GM21786 (cell line): ENCODE results near the gene LY6G6F.

Experiments used
- ATAC-seq: cut with Tn5 transposase; IDR thresholded peaks from one replicate; pipeline ENCODE4 v1.9.1; 2021; ENCODE audit not compliant: unreplicated experiment

The LY6G6F gene

DNA sequence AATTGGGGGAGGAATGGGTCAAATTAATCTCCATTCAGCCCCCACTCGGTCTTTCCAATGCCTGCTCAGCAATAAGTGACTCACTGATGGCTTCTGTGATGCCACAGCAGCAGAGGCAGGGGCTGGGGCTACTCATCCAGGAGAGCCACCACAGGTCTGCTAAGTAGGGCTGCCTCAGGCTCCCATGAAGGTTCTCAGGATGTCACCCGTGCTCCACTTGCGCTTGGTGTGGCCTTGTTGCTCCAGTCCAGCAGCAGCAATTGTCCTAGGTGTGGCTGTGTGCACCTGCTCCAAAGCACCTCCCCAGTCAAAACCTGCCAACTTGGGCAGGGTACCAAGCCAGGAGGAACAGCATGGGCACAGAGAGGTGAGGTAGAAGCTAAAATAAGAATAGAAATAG lies 15.5 kb downstream of the LY6G6F start:
- ATAC-seq: no peak

DNA sequence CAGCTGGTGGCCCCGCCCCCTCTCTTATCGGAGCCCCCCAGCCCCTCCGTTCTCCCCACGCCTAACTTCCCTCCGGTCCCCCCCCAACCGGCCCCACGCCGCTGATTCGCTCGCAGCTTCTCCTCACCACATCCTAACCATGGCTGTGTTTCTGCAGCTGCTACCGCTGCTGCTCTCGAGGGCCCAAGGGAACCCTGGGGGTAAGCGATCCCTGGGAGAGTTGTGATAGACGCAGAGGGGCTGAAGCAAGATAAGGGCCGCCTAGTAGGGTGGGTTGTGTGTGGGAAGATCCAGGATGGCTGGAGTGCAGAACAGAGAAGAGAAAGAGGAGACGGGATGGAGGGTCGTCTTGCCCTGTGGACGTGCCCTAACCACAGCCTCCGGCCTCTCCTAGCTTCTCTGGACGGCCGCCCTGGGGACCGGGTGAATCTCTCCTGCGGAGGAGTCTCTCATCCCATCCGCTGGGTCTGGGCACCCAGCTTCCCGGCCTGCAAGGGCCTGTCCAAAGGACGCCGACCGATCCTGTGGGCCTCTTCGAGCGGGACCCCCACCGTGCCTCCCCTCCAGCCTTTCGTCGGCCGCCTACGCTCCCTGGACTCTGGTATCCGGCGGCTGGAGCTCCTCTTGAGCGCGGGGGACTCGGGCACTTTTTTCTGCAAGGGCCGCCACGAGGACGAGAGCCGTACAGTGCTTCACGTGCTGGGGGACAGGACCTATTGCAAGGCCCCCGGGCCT lies 16.7 kb downstream of the LY6G6F start, which contains the start of gene MPIG6B:
MPIG6B (plus strand) TSS at position 129 of the 735 bp plus-strand sequence; CDS start at position 140, 11 bp downstream.
- ATAC-seq: no peak

DNA sequence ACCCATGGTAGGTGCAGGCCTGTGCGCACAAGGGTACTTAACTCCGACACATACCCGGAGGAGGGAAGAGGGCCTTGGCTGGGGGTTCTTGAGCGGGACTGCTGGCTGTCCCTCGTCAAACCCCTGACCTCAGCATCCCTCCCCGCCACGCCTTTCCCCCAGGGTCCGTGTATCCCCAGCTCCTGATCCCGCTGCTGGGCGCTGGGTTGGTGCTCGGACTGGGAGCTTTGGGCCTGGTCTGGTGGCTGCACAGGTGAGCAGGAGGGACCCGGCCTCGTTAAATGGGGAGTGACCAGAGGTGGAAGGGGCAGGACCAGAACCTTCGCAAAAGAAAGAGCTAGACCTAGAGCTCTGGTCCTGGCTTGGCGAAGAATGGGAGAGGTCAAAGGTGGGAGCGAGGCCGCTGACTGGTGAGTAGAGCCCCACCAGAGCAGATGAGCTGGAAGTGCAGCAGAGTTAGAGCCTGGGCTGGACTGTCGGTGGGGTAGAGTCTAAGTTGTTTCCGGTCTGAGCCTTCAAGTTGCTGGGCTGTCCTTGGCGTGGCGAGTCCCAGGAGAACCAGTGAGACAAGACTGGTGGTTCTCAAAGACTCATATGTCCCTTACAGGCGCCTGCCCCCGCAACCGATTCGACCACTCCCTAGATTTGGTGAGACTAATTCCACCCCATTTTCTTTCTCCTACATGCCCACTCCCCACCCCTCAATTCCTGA lies 17.5 kb downstream of the LY6G6F start:
- ATAC-seq: no peak

DNA sequence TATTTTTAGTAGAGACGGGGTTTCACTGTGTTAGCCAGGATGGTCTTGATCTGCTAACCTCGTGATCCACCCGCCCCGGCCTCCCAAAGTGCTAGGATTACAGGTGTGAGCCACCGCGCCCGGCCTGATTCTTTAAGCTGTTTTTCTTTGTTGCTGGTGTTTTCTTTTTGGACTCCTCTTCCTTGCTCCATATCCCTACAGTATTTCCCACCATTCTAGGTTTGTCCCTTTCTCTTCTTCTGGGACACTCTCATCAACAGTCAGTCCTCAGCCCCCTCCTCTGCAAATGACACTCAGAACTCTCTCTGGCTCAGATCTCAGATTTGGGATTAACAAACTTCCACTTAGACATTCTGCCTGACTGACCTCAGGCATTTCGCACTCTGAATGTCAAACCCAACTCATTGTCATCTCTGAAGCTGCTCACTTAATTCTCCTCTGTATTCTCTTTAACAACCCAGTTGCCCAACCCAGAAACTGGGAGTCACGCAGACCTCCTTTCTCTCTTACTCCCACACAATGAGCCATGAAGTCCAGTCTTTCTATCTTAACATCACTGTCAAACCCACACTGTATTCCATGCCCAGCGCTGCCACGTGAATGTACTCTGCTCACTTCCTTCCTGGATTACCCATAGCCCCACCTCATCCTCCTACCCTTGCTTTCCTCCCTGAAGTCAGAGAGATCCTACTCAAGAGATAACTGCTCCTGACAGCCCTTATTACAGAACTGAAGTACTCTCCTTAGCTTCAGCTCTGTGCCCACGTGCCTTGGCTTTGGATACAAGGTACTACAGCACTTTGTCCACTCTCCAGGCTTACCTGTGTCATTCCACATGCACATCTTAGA lies 19.1 kb downstream of the LY6G6F start:
- ATAC-seq: no peak

DNA sequence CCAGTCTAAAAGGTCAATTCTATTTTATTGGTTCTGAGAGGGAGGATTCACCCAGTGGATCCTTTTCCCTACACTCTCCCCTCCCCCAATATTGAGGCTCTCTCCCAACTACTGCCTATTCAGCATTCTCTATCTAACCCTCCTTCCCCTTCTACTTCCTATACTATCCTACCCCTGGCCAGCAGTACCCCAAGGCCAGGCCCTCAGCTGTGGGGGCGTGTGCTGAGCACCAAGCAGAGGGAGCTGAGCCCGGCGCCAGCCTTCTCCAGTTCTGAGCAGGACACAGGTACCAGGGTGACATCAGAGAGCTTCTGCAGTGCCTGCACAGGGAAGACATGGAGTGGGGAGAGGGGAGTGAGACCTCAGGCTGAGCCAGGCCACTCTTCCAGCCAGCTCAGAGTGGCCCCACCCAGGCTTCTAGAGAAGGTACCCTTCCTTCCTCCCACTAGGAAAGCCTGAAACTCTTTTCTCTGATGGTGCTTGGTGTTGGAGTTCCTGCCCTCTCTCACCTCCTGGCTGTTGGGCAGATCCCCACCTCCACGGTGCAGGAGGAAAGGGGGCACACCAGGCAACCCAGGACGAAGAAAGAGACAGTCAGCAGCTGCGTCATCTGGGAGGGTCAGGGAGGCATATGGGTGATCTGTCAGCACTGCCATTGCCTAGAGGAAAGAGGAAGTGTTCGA lies 20.5 kb downstream of the LY6G6F start:
- ATAC-seq: peak; percentile 54

DNA sequence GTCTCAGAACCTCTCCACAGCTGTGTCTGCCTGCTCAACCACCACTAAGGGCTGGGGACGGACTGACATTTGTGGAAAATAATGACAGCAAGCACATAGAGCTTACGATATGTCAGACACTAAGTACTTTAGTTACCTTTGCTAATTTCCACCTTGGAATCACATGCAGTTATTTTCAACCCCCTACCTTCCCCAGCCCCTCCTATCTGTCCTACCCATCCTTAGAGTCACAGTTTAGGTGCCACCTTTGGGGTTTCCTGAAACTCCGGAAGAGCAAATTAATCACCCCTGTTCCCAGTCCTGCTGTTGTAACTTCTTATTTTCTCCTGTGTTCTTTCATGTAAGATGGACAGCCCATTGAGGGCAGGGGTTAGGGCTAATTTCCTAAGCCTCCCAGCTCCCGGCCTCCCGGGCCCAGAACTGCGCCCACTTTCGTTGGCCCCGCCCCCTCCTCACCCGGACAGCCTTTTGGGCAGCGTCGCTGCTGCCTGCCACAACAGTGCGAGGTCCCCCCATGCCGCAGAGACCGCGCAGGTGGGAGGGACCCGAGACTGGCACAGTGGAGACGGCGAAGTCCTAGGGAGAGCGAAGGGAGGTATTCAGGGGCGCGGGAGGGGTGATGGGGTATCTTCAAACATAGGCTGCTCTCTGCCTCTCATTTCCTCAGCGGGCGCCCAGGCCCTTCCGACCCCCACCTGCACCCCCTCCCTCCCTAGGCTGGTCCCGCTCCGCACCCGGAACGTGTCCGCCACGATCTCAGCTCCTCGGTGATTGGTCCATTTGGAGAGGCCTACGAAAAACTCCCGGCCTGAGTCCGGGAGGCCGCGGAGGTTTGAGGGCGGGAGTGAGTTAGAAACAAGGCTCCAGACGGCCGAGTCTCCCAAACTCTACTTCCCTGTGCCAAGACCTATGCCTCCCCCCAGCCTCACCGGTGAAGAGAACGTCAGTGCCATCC lies 21.3 kb downstream of the LY6G6F start:
- no peak for ATAC-seq

DNA sequence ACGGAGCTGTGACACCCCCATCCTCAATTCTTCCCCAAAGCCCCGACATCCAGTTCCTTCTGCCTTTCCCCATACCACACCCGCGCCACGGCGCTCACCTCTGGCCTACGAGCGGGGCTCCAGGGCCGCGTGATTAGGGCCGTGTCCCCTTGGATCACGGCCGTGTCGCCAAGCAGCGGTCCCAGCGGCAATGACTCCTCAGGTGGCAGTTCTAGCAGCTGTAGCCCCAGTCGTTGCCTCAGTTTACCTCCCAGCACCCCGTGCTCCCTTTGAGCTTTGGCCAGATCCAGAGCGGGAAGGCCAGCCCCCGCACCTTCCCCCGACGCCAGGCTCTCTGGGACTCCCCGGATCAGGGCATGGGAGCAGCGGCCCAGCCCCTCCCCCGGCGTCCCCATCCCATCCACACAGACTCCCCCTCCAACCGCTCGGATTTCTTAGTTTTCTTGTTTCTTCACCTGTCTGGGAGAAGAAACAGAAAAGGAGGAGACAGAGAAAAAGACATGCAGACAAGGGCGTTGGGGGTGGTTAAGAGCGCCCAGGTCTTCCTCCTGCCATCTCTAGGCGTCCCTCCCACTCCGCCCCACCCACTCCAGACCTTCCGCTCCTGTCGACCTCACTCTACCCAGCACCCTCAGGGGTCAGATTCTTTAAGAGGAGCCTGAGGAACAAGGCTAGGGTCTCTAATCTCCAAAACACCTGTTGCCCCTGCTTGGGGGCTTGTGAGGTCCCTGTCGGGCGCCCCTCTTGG lies 22.3 kb downstream of the LY6G6F start, which contains the start of gene DDAH2:
DDAH2 (minus strand) TSS at position 533 of the 748 bp plus-strand sequence; CDS start at position 395, 138 bp downstream.
- no peak for ATAC-seq

DNA sequence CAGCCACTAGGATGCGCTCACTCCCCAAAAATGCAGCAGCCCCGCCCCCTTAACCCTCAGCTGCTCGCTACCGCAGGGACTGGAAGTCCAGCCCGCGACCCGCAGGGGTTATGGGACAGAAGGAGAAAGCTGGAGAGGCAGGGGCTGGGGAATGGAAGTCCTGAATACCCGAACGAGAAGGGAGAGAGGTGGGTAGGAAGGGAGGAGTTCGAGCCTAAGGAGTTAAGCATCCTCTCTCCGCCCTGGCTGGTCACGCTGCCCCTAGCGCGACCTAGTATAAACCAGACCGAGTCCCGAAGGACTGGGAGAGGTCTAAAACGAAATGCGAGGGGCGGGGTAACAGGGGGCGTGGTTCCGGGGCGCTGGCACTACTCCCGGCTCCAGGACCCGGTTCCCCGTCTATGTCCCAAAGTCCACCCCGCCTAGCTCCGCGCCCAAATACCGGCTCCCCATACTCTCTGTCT lies 22.9 kb downstream of the LY6G6F start:
- peak; percentile 40 for ATAC-seq

DNA sequence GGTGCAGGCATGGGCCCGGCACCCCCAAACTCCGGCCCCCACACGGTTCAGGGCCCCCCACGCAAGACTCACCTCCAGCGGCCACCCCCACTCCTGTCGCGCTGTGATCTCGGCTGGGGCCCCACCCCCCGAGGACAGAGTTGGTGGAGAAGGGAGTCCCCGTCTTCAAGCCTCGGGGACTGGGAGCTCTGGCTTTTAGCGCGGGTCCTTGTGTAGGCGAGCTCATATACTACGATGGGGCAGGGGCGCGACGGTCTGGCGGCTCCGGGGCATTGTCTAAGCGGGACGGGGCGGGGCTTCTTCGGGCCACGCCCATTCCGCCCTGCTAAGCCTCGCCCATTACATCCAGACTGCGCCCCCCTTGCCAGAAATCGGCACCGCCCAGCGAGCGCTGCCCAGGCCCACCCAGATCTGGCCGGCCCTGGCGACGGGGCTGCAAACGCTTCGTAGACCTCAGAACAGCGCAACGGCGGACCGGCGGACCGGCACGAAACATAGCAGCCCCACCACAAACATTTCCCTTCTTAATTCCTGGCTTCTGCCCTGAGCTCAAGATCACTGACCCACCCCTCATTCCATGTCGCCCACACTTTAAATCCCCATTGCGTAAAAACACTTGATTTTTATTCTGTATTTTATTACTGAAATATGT lies 23.4 kb downstream of the LY6G6F start:
- ATAC-seq: peak; percentile 40

DNA sequence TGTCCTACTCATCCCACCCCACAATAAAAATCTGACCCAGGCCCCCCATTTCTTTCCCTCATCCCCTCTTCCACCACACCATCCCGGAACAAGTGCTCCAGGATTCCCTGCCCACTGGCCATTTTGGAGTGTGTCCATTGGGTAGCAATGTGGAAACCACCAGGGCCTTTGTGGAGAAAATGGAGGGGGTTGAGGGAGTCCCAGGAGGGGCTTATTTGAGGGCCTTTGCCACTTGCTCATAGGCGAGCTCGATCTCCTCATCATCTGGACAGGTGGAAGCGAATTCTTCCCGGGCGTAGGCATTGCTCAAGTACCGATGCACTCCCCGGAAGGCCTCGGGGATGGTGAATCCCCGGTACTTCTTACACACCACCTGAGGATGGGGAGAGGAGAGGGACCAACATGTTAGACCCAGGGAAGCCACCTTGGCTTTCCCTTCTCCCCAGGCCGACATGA lies 24.0 kb downstream of the LY6G6F start:
- ATAC-seq: no peak

DNA sequence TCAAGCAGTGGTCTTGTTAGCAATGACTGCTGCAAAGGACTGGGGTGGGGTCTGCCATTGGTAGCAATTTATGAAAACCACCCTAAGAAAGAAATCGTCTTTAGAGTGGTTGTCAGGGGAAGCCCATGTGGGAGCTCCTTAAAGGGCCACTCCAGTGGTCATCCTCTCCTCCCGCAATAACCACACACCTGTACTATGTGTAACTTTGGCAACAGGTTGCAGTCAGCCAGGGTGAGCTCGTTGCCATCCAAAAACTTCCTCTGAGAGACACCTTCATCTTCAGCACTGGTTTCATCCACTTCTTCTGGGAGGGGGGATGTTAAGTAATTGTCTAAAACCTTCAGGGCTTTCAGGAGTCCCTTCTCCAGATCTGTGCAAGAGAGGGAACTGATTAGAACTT lies 25.4 kb downstream of the LY6G6F start:
- no peak for ATAC-seq

DNA sequence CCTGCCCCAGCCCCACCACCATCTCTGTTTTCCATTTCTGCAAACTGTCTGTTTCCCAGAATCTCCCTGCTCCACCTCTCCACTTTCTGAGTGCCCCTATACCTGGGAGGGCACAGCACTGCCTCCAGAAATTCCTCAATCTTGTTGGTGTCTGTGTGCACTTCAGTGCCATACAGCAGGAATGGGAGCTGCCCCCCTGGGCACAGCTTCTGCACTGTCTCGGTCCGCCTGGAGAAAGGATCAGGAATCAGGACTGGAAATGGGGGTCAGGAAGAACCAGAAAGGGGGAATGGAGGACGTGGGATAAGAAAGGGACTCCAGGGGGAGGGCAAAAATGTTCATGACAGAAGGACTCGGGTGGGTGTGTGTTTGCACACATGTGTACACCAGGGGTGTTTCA lies 27.1 kb downstream of the LY6G6F start:
- ATAC-seq: no peak

DNA sequence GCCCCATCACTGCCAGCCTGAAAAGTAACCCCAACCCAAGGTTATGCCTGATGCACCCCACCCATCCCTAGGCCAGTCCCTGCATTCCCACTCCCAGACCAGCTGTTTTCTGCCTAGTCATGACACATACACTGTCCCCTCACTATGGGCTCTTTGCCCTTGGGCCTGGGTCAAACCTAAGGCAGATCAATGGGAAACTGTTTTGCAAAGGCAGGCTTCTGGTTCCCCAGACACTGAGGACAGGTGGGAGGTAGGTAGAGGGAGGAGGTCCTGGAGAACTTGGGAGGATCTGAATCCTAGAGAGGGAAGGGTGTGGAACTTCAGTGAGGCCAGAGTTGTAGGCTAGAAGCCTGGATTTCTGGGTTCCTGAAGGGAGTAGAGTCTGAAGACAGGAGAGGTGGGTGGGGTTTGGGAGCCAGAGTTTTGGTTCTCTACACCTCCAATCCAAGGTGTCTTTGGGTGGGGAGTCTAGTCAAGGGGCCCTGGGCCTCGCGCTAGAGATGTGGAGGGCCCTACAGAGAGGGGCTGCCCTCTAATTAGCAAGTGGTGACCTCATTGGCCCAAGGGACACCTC lies 27.7 kb downstream of the LY6G6F start:
- ATAC-seq: no peak

DNA sequence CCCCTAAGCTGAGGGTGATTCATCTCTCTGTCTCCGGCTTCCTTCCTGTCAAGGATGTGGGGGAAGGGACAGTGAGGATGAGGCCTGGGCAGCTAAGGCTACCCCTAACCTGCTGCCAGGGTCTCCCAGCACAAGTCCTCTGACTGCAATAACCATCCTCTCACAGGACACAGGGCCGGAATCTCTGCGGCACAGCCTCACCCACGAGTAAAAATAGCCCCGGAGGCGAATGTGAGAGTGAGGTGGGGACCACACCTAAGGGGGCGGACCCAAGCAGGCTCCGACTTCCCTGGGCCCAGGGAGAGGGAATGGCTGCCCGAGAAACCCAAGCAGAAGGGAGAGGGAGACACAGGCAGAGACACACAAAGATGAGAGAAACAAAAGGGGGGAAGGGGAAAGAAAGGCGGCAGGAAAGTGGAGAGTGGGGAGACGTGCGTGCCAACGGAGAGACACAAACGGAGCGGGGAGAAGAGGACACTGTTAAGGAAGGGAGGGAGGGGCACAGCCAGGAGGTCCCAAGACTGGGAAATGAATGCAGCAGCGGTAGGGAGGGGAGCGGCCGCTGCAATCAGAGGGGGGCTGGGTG lies 28.2 kb downstream of the LY6G6F start:
- peak; percentile 30 for ATAC-seq

DNA sequence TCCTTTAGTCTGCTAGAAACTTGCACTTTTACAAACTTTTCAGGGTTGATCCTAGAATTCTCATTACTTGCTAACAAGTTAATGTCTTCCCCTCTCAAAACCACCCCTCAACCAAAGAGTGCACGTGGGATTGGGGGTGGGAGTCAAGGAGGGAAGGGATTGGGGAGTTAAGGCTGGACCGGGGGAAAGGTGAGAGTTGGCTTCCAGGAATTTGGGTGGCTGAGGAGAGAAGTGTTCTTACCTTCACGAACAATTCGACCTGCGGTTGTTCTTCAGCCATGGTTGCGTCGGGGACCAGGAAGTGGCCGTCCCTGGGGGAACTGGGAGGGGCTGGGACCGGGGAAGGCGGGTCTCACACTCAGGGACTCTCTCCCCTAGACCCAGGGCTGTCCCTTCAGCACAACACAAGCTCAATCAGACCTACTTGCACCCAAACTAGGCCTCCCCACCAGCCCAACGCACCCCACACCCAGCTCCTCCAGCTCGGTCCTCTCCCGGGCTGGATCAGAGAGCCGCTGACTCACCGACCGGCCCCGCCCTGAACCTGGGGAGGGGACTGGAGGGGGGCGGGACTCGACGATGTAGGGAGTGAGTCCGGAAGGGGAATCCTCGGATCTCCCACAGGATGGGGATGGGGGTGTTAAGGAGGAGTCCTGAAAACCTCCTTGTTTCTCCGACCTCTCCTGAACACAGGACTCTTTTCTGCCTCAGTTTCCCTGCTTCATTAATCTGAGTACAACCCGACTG lies 29.5 kb downstream of the LY6G6F start, which contains the start of gene CLIC1:
CLIC1 (minus strand) TSS at position 510 of the 747 bp plus-strand sequence; CDS start at position 280, 230 bp downstream.
- ATAC-seq: no peak

DNA sequence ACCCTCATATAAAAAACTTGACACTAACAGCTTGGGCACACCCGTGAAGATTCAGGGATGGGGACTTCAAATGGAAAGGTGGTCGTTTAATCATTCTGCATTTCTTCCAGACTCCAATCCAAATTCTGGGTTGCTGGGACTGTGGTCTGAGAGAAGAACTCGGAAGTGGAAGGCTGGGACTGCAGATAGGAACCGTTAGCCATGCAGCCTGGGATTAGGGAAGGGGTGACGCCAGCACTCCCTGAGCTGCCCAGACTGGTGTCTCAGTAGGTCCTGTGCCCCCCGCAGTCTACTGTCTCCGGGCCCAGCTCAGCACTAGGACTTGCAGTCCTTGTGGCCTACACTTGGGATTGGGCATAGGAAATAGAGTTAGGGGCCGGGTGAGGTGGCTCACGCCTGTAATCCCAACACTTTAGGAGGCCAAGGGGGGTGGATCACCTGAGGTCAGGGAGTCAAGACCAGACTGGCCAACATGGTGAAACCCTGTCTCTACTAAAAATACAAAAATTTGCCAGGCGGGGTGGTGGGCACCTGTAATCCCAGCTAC lies 30.2 kb downstream of the LY6G6F start:
- no peak for ATAC-seq
